ENCODE measurements around the gene BRSK2.

BRSK2 gene

GRCh38 chr11:1448882-1449281, 59.1 kb downstream of the BRSK2 start:
- H3K36me3 ChIP-seq (ENCODE audit: control insufficient read depth, insufficient read depth, low read length) = no peaks in the 10 kb centered on the region
- 91 to 95% methylated on average over 15 to 19 of the region's 24 CpGs for WGBS, 2 experiments (ENCODE audit: insufficient coverage in 2 of 2)

DNA sequence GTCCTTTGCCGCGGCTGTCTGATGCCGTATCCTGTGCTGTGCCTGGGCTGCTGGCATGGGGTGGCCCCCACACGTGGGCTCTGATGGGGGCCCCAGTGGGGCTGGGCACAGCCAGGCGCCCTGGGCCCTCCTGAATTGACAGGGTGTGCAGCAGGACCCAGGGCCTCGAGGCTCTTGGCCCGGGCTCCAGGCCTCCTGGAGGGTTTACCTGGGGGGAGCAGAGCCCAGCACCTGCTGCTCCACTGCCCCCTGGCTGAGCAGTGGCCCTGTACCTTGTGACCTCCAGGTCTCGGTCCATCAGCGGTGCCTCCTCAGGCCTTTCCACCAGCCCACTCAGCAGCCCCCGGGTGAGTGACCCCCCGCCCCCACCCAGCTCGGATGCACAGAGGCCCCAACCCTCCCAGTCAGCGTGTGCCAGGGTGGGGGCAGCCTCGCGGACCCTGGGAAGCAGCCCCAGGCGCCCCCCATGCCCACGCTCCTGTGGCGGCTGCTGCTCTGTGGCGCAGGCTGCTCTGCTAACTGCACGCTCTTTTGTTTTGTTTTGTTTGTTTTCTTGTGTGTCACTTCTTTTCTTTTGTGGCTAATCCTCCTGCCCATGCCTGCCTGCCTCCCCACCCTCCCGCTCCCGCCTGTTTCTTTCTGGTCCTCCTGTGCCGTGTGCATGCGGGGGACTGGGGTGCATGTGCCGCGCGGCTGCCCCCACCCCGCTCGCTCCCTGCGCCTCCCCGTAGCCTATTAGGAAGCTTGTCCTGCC, 59.9 kb downstream of the BRSK2 start:
- H3K9me3 ChIP-seq (ENCODE audit: control insufficient read depth, low read length) = no peaks in the 10 kb centered on the region
- H3K4me1 ChIP-seq (ENCODE audit: control insufficient read depth, insufficient read depth, low read length, poor library complexity, severe bottlenecking) = no peaks in the 10 kb centered on the region
- WGBS, 2 experiments (ENCODE audit: insufficient coverage in 2 of 2) = 91 to 94% methylated on average over 13 to 26 of the region's 31 CpGs
- no peak overlapping the region for H3K27ac ChIP-seq (ENCODE audit: low read depth, low read length, severe bottlenecking)
- no peaks in the 10 kb centered on the region for H3K36me3 ChIP-seq (ENCODE audit: control insufficient read depth, insufficient read depth, low read length)
- no peak overlapping the region for H3K4me3 ChIP-seq (ENCODE audit: extremely low read depth, insufficient read depth, low read length, poor library complexity, severe bottlenecking)

More at GRCh38 chr11:1448882-1449281, 59.1 kb downstream of the BRSK2 start:
- H3K27ac ChIP-seq (ENCODE audit: low read depth, low read length, severe bottlenecking) = no peak overlapping the region
- H3K4me3 ChIP-seq (ENCODE audit: extremely low read depth, insufficient read depth, low read length, poor library complexity, severe bottlenecking) = no peak overlapping the region
- no peaks in the 10 kb centered on the region for H3K4me1 ChIP-seq (ENCODE audit: control insufficient read depth, insufficient read depth, low read length, poor library complexity, severe bottlenecking)
- no peaks in the 10 kb centered on the region for H3K9me3 ChIP-seq (ENCODE audit: control insufficient read depth, low read length)

DNA sequence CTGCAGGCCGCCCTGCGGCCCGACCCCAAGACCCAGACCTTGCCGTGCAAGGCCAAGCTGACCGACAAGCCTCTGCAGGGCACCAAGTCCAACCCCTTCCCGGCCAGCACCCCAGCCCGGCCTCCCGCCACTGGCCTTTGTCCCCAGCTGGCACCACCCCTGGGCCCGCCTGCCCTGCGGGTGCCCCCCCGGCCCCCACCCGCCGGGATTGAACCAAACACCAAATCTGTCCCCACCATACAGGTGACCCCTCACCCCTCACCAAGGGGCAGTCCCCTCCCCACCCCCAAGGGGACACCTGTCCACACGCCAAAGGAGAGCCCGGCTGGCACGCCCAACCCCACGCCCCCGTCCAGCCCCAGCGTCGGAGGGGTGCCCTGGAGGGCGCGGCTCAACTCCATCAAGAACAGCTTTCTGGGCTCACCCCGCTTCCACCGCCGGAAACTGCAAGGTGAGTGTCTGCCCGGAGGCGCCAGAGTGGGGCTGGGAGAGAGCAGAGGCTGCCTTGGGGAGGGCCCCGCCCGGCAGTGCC, 60.7 kb downstream of the BRSK2 start:
- Histone ChIP-seq H3K27ac (ENCODE audit: low read depth, low read length, severe bottlenecking) (no peak overlapping the region), H3K36me3 (ENCODE audit: control insufficient read depth, insufficient read depth, low read length) (no peaks in the 10 kb centered on the region), H3K4me1 (ENCODE audit: control insufficient read depth, insufficient read depth, low read length, poor library complexity, severe bottlenecking) (no peaks in the 10 kb centered on the region), H3K9me3 (ENCODE audit: control insufficient read depth, low read length) (no peaks in the 10 kb centered on the region), H3K4me3 (ENCODE audit: extremely low read depth, insufficient read depth, low read length, poor library complexity, severe bottlenecking) (no peak overlapping the region)
- WGBS, 2 experiments (ENCODE audit: insufficient coverage in 2 of 2) = 91 to 96% methylated on average over 13 to 25 of the region's 29 CpGs

DNA sequence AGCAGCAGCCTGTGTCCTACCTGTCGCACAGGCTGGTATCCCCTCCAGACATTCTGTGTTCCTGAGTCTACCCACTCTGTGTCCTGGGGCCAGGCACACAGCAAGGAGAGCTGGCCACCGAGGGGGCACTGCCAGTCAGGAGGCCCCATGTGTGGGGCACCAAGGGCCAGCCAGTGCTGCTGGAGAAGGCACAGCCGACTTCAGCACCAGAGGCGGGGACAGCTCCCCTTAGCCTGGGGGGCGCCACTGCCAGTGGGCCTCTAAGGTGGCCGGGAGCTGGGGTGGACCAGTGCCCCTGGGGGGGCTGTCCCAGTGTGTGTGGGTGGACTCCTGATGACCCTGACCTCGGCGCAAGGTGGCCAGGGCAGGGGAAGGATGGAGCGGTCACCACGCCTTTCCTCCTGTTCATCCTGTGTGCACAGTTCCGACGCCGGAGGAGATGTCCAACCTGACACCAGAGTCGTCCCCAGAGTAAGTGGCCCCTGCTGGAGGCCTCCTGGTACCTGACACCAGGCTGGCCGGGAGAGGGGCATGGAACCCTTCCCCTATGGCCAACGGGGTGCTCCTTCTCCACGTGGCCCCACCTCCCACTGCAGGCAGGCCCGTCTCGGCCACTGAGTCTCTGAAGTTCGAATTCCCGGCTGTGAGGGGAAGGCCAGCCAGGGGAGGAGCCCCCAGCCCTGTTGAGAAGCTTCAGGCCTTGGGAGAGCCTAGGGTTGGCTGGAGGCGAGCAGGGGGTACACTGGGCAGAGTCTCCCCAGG, 61.4 kb downstream of the BRSK2 start:
- Histone ChIP-seq H3K9me3 (ENCODE audit: control insufficient read depth, low read length) (no peaks in the 10 kb centered on the region), H3K4me1 (ENCODE audit: control insufficient read depth, insufficient read depth, low read length, poor library complexity, severe bottlenecking) (no peaks in the 10 kb centered on the region), H3K4me3 (ENCODE audit: extremely low read depth, insufficient read depth, low read length, poor library complexity, severe bottlenecking) (no peak overlapping the region), H3K27ac (ENCODE audit: low read depth, low read length, severe bottlenecking) (no peak overlapping the region), H3K36me3 (ENCODE audit: control insufficient read depth, insufficient read depth, low read length) (no peaks in the 10 kb centered on the region)
- 86 to 87% methylated on average over 19 to 21 of the region's 22 CpGs for WGBS, 2 experiments (ENCODE audit: insufficient coverage in 2 of 2)

GRCh38 chr11:1451781-1452470, 62.2 kb downstream of the BRSK2 start:
- H3K4me3 ChIP-seq (ENCODE audit: extremely low read depth, insufficient read depth, low read length, poor library complexity, severe bottlenecking) = no peak overlapping the region
- WGBS, 2 experiments (ENCODE audit: insufficient coverage in 2 of 2) = 91 to 96% methylated on average over 26 to 27 of the region's 27 CpGs
- H3K27ac ChIP-seq (ENCODE audit: low read depth, low read length, severe bottlenecking) = no peak overlapping the region
- H3K36me3 ChIP-seq (ENCODE audit: control insufficient read depth, insufficient read depth, low read length) = no peaks in the 10 kb centered on the region
- H3K9me3 ChIP-seq (ENCODE audit: control insufficient read depth, low read length) = no peaks in the 10 kb centered on the region
- no peaks in the 10 kb centered on the region for H3K4me1 ChIP-seq (ENCODE audit: control insufficient read depth, insufficient read depth, low read length, poor library complexity, severe bottlenecking)

DNA sequence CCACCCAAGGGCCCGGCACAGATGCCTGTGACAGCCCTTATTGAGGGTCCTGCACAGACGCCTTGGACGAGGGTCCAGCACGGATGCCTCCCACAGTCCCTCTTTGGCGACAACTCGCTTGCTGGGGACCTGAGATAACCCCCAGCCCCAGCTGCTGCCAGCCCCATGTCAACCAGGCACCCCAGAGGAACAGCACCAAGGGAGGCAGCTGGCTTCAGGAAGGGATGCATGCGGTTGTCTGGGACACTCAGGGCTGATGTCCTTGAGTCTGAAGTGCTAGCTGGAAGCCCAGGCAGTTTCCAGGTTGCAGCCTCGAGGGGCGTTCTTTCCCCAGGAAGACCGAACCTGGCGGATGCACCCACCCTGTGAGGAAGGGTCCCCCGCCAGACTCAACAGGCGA, 63.0 kb downstream of the BRSK2 start:
- H3K27ac ChIP-seq (ENCODE audit: low read depth, low read length, severe bottlenecking) = no peak overlapping the region
- no peaks in the 10 kb centered on the region for H3K9me3 ChIP-seq (ENCODE audit: control insufficient read depth, low read length)
- 90 to 95% methylated on average over 12 to 13 of the region's 13 CpGs for WGBS, 2 experiments (ENCODE audit: insufficient coverage in 2 of 2)
- H3K4me3 ChIP-seq (ENCODE audit: extremely low read depth, insufficient read depth, low read length, poor library complexity, severe bottlenecking) = no peak overlapping the region
- H3K36me3 ChIP-seq (ENCODE audit: control insufficient read depth, insufficient read depth, low read length) = no peaks in the 10 kb centered on the region
- H3K4me1 ChIP-seq (ENCODE audit: control insufficient read depth, insufficient read depth, low read length, poor library complexity, severe bottlenecking) = no peaks in the 10 kb centered on the region

GRCh38 chr11:1453611-1454034, 63.9 kb downstream of the BRSK2 start:
- no peaks in the 10 kb centered on the region for H3K9me3 ChIP-seq (ENCODE audit: control insufficient read depth, low read length)
- H3K27ac ChIP-seq (ENCODE audit: low read depth, low read length, severe bottlenecking) = no peak overlapping the region
- H3K36me3 ChIP-seq (ENCODE audit: control insufficient read depth, insufficient read depth, low read length) = no peaks in the 10 kb centered on the region
- no peak overlapping the region for H3K4me3 ChIP-seq (ENCODE audit: extremely low read depth, insufficient read depth, low read length, poor library complexity, severe bottlenecking)
- H3K4me1 ChIP-seq (ENCODE audit: control insufficient read depth, insufficient read depth, low read length, poor library complexity, severe bottlenecking) = no peaks in the 10 kb centered on the region
- WGBS, 2 experiments (ENCODE audit: insufficient coverage in 2 of 2) = 46 to 49% methylated on average over 15 to 17 of the region's 17 CpGs

- H3K9me3 ChIP-seq (ENCODE audit: control insufficient read depth, low read length) = no peaks in the 10 kb centered on the region
- 94 to 96% methylated on average over 21 of the region's 21 CpGs for WGBS, 2 experiments (ENCODE audit: insufficient coverage in 2 of 2)
- H3K4me1 ChIP-seq (ENCODE audit: control insufficient read depth, insufficient read depth, low read length, poor library complexity, severe bottlenecking) = no peaks in the 10 kb centered on the region
- H3K4me3 ChIP-seq (ENCODE audit: extremely low read depth, insufficient read depth, low read length, poor library complexity, severe bottlenecking) = no peak overlapping the region
- no peak overlapping the region for H3K27ac ChIP-seq (ENCODE audit: low read depth, low read length, severe bottlenecking)
- H3K36me3 ChIP-seq (ENCODE audit: control insufficient read depth, insufficient read depth, low read length) = no peaks in the 10 kb centered on the region
Measured at GRCh38 chr11:1454576-1454975, 64.8 kb downstream of the BRSK2 start.

DNA sequence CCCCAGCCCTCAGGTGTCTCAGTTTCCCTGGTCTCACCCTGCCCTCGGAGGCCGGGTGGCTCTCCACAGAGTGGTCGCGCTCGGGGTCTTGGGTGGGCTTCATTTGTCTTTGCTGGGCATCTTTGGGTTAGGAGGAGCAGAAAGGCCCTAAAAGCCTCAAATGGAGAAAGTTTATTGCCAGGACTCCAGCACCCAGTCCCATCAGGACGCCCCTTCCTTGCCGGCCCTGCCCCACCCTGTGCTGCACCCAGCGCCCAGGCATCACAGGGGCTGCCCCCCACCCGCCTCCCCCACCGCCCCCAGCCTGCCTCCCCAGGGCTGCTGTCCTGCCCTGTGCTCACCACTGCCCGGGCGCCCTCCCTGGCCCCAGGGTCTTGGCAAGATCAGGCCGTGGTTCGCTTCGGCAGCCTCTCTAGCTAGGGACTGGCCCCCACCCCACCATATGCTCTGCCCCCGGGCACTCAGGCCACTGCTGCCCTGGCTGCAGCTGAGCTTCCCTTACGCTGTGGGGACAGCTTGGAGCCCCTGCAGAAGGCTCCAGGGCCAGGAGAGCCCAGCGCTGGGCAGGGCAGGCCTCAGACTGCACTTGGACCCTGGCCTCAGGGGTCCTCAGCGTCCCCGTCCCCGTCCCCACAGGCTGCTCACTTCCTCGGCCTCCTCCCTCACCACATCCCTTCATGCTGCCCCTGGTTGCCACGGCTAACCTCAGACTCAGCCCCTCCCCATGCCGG, 65.5 kb downstream of the BRSK2 start:
- no peak overlapping the region for H3K27ac ChIP-seq (ENCODE audit: low read depth, low read length, severe bottlenecking)
- no peaks in the 10 kb centered on the region for H3K4me1 ChIP-seq (ENCODE audit: control insufficient read depth, insufficient read depth, low read length, poor library complexity, severe bottlenecking)
- no peaks in the 10 kb centered on the region for H3K36me3 ChIP-seq (ENCODE audit: control insufficient read depth, insufficient read depth, low read length)
- H3K9me3 ChIP-seq (ENCODE audit: control insufficient read depth, low read length) = no peaks in the 10 kb centered on the region
- H3K4me3 ChIP-seq (ENCODE audit: extremely low read depth, insufficient read depth, low read length, poor library complexity, severe bottlenecking) = no peak overlapping the region
- WGBS, 2 experiments (ENCODE audit: insufficient coverage in 2 of 2) = 92% methylated on average over 10 to 15 of the region's 24 CpGs

DNA sequence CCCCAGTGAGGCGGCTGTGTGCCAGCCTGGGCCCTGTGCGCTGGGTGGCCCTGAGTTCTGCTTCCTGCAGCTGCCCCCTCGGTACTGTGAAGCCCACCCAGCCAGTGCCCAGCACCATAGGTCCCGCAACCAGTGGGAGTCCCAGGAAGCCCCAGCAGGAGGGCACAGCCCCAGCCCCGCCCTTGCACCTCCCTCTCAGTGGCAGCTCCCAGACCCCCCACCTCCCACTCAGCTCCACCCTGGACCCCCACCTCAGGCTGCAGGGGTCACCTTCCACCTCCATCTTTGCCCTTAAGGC, 66.0 kb downstream of the BRSK2 start:
- Histone ChIP-seq H3K9me3 (ENCODE audit: control insufficient read depth, low read length) (no peaks in the 10 kb centered on the region), H3K4me3 (ENCODE audit: extremely low read depth, insufficient read depth, low read length, poor library complexity, severe bottlenecking) (no peak overlapping the region), H3K36me3 (ENCODE audit: control insufficient read depth, insufficient read depth, low read length) (no peaks in the 10 kb centered on the region), H3K27ac (ENCODE audit: low read depth, low read length, severe bottlenecking) (no peak overlapping the region), H3K4me1 (ENCODE audit: control insufficient read depth, insufficient read depth, low read length, poor library complexity, severe bottlenecking) (no peaks in the 10 kb centered on the region)
- WGBS, 2 experiments (ENCODE audit: insufficient coverage in 2 of 2) = 94 to 100% methylated on average over 3 to 5 of the region's 5 CpGs

Measured in mesodermal cell (in vitro differentiated cells).